ENCODE measurements around the gene PPIH. TPM values are rescaled to one million over a fixed set of nuclear protein-coding genes. Genes with fewer than 3 reads are reported as not detected.

Gene PPIH
- total RNA-seq, 2 experiments from 2014 or later: 112 to 121 TPM

GRCh38 chr1:42669936-42670335, 11.7 kb downstream of the PPIH start:
- ChIA-PET POLR2A (interaction anchor here (2.5 kb wide), 1 partner anchor 13 kb away, joined by 10 read pairs; the partner anchor contains the start of gene YBX1), CTCF (no interaction called here)

GRCh38 chr1:42670425-42670824, 12.2 kb downstream of the PPIH start:
- ATAC-seq: no peak
- H3K9me3 Mint-ChIP-seq (ENCODE audit: insufficient read depth): no peaks in the 10 kb centered on the region
- H3K4me1 Mint-ChIP-seq (ENCODE audit: low read depth): no peaks in the 10 kb centered on the region
- H3K27ac Mint-ChIP-seq: no peak overlapping the region
- H3K4me3 Mint-ChIP-seq: no peak overlapping the region
- no peak for DNase-seq
- H3K27me3 Mint-ChIP-seq (ENCODE audit: low read depth): no peaks in the 10 kb centered on the region
- CTCF ChIA-PET: interaction anchor here (1.4 kb wide), 1 partner anchor 9 kb away, joined by 3 read pairs; no protein-coding TSS in a partner anchor
- peaks cover 61% of the 10 kb centered on the region for H3K36me3 Mint-ChIP-seq (ENCODE audit: low read depth)
- POLR2A ChIA-PET: interaction anchor here (2.5 kb wide), 1 partner anchor 12 kb away, joined by 10 read pairs; the partner anchor contains the start of gene YBX1

More at GRCh38 chr1:42669936-42670335, 11.7 kb downstream of the PPIH start:
- ATAC-seq (no peak), DNase-seq (no peak)
- no peaks in the 10 kb centered on the region for H3K4me1 Mint-ChIP-seq (ENCODE audit: low read depth)
- H3K36me3 Mint-ChIP-seq (ENCODE audit: low read depth): peaks cover 57% of the 10 kb centered on the region
- H3K27me3 Mint-ChIP-seq (ENCODE audit: low read depth): no peaks in the 10 kb centered on the region
- H3K9me3 Mint-ChIP-seq (ENCODE audit: insufficient read depth): no peaks in the 10 kb centered on the region
- no peak overlapping the region for H3K27ac Mint-ChIP-seq
- H3K4me3 Mint-ChIP-seq: no peak overlapping the region

DNA sequence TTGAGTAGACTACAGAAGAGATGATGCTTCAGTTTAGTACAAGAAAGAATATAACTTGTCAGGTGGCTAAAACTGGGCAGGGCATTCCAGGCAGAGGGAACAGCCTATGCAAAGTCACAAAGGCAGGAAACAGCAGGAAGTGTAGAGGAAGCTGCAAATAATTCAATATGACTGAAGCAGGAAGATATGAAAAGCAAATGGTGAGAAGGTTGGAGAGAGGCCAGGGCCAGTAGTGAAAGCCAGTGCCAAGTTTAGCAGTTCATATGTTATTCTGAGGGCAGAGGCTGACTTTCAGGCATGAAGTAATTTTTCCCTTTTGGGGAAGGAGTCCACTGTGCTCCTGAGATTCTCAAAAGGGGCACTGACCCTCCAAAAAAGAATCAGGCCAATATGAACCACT, 16.0 kb downstream of the PPIH start:
- DNase-seq: no peak
- no peaks in the 10 kb centered on the region for H3K9me3 Mint-ChIP-seq (ENCODE audit: insufficient read depth)
- POLR2A ChIA-PET: interaction anchor here (2.1 kb wide), 1 partner anchor 16 kb away, joined by 6 read pairs; the partner anchor contains the start of gene PPIH
- CTCF ChIA-PET: no interaction called here
- peaks cover 39% of the 10 kb centered on the region for H3K36me3 Mint-ChIP-seq (ENCODE audit: low read depth)
- H3K27ac Mint-ChIP-seq: no peak overlapping the region
- H3K4me1 Mint-ChIP-seq (ENCODE audit: low read depth): no peaks in the 10 kb centered on the region
- no peaks in the 10 kb centered on the region for H3K27me3 Mint-ChIP-seq (ENCODE audit: low read depth)
- no peak for ATAC-seq
- no peak overlapping the region for H3K4me3 Mint-ChIP-seq

DNA sequence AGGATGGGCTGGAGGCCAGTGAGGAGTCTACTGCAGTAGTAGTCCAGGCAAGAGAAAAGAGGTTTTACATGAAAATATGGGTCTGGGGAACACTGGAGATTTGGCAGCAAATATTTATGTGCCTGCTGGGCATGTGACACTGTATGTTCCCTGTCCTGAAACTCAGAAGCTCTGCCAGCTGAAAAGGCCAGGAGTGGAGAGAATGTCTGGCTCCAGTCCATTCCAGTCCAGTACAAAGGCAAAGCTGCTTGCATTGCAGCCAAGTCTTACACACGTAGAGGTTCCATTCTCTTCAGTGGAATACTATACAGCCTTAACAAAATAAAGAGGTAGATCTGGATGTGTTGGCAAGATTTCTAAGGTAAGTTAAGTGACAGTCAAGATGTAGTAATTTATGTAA, 16.5 kb downstream of the PPIH start:
- Mint-ChIP-seq H3K27me3 (ENCODE audit: low read depth) (no peaks in the 10 kb centered on the region), H3K27ac (no peak overlapping the region), H3K4me3 (no peak overlapping the region), H3K36me3 (ENCODE audit: low read depth) (peaks cover 38% of the 10 kb centered on the region), H3K4me1 (ENCODE audit: low read depth) (peaks cover under 1% of the 10 kb centered on the region), H3K9me3 (ENCODE audit: insufficient read depth) (no peaks in the 10 kb centered on the region)
- ChIA-PET POLR2A (interaction anchor here (2.1 kb wide), 1 partner anchor 17 kb away, joined by 6 read pairs; the partner anchor contains the start of gene PPIH), CTCF (interaction anchor here (1.3 kb wide), 1 partner anchor 91 kb away, joined by 3 read pairs; no protein-coding TSS in a partner anchor)
- ATAC-seq (no peak), DNase-seq (no peak)

GRCh38 chr1:42675467-42675866, 17.2 kb downstream of the PPIH start:
- H3K27ac Mint-ChIP-seq: peak overlapping the region; percentile 14
- ATAC-seq (no peak), DNase-seq (no peak)
- H3K9me3 Mint-ChIP-seq (ENCODE audit: insufficient read depth): no peaks in the 10 kb centered on the region
- ChIA-PET CTCF (interaction anchor here (1.3 kb wide), 1 partner anchor 91 kb away, joined by 3 read pairs; no protein-coding TSS in a partner anchor), POLR2A (interaction anchor here (2.1 kb wide), 1 partner anchor 17 kb away, joined by 6 read pairs; the partner anchor contains the start of gene PPIH)
- H3K4me3 Mint-ChIP-seq: no peak overlapping the region
- no peaks in the 10 kb centered on the region for H3K27me3 Mint-ChIP-seq (ENCODE audit: low read depth)
- H3K4me1 Mint-ChIP-seq (ENCODE audit: low read depth): peaks cover 6% of the 10 kb centered on the region
- peaks cover 35% of the 10 kb centered on the region for H3K36me3 Mint-ChIP-seq (ENCODE audit: low read depth)

DNA sequence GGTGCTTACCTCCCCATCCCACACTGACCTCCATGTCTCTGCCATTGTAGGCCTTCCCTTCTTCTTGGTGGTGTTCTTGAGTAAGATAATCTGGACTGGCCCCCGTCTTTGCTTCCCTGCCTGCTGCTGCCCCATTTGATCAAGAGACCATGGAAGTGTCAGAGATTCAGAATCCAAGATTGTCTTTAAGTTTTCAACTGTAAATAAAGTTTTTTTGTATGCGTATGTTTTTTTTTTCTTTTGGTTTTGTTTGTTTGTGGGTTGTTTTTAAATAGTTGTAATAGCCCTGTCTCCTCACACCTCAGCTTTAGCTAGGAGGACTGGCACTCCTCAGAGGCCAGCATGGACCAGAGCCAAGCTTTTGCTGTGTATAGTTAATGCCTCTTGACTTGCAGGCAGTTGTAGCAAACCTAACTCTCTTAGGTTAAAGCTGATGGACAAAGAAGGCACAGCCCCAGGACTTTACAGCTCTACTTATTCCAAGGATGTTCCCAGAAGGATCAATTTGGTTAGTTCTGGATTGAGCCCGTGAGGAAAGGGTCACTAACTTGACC, 18.4 kb downstream of the PPIH start:
- H3K36me3 Mint-ChIP-seq (ENCODE audit: low read depth): peaks cover 32% of the 10 kb centered on the region
- no peaks in the 10 kb centered on the region for H3K9me3 Mint-ChIP-seq (ENCODE audit: insufficient read depth)
- no peaks in the 10 kb centered on the region for H3K27me3 Mint-ChIP-seq (ENCODE audit: low read depth)
- POLR2A ChIA-PET: interaction anchor here (1.0 to 2.5 kb wide), 3 partner anchors 10 to 19 kb away, joined by 3 to 8 read pairs (median 6); partner anchors contain the start of gene PPIH
- no peak overlapping the region for H3K27ac Mint-ChIP-seq
- CTCF ChIA-PET: interaction anchor here (0.8 kb wide), 1 partner anchor 98 kb away, joined by 3 read pairs; no protein-coding TSS in a partner anchor
- H3K4me3 Mint-ChIP-seq: no peak overlapping the region
- H3K4me1 Mint-ChIP-seq (ENCODE audit: low read depth): peaks cover 16% of the 10 kb centered on the region
- DNase-seq: no peak
- no peak for ATAC-seq

DNA sequence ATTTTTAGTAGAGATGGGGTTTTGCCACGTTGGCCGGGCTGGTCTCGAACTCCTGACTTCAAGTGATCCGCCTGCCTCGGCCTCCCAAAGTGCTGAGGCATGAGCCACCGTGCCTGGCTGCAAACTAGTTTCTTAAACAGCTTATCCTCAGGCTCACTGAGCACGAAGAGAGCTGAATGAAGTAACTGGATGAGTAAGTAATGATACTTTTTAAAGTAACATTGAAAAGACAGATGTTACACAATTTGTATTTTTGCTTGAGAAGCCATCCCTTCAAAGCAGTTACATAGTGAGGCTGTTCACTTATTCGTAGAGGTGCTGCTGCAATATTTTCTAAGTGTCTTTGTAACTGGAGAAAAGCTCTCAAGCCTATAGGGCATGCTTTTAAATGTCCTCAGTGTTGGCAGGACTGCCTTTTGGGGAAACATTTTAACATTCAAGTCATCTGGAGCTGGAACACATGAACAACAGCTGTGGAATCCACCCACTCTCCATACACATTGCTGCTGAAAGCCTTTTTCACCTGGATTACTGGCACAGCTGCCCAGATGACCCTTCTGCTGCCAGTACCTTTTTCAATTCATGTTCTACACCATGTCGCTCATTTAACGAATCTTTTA, 21.3 kb downstream of the PPIH start:
- ATAC-seq (no peak), DNase-seq (no peak)
- Mint-ChIP-seq H3K27me3 (ENCODE audit: low read depth) (no peaks in the 10 kb centered on the region), H3K4me3 (no peak overlapping the region), H3K9me3 (ENCODE audit: insufficient read depth) (no peaks in the 10 kb centered on the region), H3K36me3 (ENCODE audit: low read depth) (peaks cover 37% of the 10 kb centered on the region), H3K4me1 (ENCODE audit: low read depth) (peaks cover 25% of the 10 kb centered on the region), H3K27ac (no peak overlapping the region)
- CTCF ChIA-PET: interaction anchor here (1.0 to 1.4 kb wide), 2 partner anchors 8 to 87 kb away, joined by 3 to 4 read pairs; no protein-coding TSS in a partner anchor
- POLR2A ChIA-PET: interaction anchor here (0.8 to 2.5 kb wide), 2 partner anchors 10 to 22 kb away, joined by 6 to 8 read pairs; partner anchors contain the start of gene PPIH

- ATAC-seq: no peak
- H3K9me3 Mint-ChIP-seq (ENCODE audit: insufficient read depth): no peaks in the 10 kb centered on the region
- ChIA-PET CTCF (no interaction called here), POLR2A (interaction anchor here (0.8 to 1.1 kb wide), 2 partner anchors 11 to 22 kb away, joined by 3 to 6 read pairs; partner anchors contain the start of gene PPIH)
- H3K27ac Mint-ChIP-seq: no peak overlapping the region
- no peaks in the 10 kb centered on the region for H3K27me3 Mint-ChIP-seq (ENCODE audit: low read depth)
- H3K36me3 Mint-ChIP-seq (ENCODE audit: low read depth): peaks cover 37% of the 10 kb centered on the region
- DNase-seq: no peak
- H3K4me1 Mint-ChIP-seq (ENCODE audit: low read depth): peaks cover 31% of the 10 kb centered on the region
- H3K4me3 Mint-ChIP-seq: no peak overlapping the region
Observed at GRCh38 chr1:42680055-42680454, 21.8 kb downstream of the PPIH start.

- ATAC-seq: no peak
- H3K27ac Mint-ChIP-seq: peak overlapping the region; percentile 99
- H3K4me1 Mint-ChIP-seq (ENCODE audit: low read depth): peaks cover 40% of the 10 kb centered on the region
- CTCF ChIA-PET: interaction anchor here (1.1 to 4.0 kb wide), 3 partner anchors 20 to 83 kb away, joined by 4 to 17 read pairs (median 7); partner anchors contain the start of gene PPIH
- H3K4me3 Mint-ChIP-seq: peak overlapping the region; percentile 97
- no peaks in the 10 kb centered on the region for H3K9me3 Mint-ChIP-seq (ENCODE audit: insufficient read depth)
- H3K36me3 Mint-ChIP-seq (ENCODE audit: low read depth): peaks cover 36% of the 10 kb centered on the region
- POLR2A ChIA-PET: interaction anchor here (1.1 to 3.8 kb wide), 5 partner anchors 11 to 23 kb away, joined by 3 to 41 read pairs (median 16); partner anchors contain the start of gene PPIH
- H3K27me3 Mint-ChIP-seq (ENCODE audit: low read depth): no peaks in the 10 kb centered on the region
- DNase-seq: peak; percentile 31
Observed at GRCh38 chr1:42680921-42681683, 22.9 kb downstream of the PPIH start.

DNA sequence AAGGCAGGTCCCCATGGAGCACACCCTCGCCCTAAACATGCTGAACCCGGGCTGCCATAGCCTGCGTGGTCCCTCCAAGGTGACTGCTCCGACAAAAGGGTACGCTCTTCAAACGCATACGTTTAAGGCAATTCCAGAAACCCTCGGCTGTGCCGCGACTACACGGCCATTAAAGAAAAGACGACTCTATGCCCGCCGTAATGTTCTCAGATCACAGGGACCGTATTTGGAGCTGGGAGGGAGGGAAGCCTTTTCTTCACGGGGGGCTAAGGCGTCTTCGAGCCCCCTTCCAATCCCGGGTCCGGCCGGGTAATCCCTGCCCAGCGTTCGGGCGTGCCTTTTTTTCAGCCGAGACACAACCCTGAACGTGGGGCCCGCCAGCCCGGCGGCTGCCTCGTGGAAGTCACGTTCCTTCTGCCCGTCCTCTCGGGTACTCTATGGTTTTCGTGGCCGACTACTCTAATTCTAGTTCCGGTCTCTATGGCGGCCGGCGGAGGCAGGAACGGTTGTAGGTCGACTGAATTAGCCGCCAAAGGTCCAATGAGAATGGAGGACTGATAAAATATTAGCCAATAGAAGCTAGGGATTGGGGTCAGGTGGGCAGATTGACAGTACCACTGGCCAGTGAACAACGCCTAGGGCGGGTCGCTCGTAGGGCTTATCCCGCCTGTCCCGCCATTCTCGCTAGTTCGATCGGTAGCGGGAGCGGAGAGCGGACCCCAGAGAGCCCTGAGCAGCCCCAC, 23.7 kb downstream of the PPIH start, which contains the start of gene YBX1:
YBX1 (plus strand) TSS at position 678 of the 743 bp plus-strand sequence. CDS start 148 bp downstream, outside the sequence.
- ChIA-PET POLR2A (interaction anchor here (0.7 to 3.8 kb wide), 13 partner anchors 10 to 772 kb away, joined by 3 to 41 read pairs (median 6); partner anchors contain the start of genes C1orf50, HYI, P3H1 and PPCS), CTCF (interaction anchor here (1.1 to 4.0 kb wide), 3 partner anchors 21 to 82 kb away, joined by 4 to 17 read pairs (median 7); partner anchors contain the start of gene PPIH)
- Mint-ChIP-seq H3K27ac (peak within 1 kb of the TSS; percentile 99), H3K4me3 (peak within 1 kb of the TSS; percentile 97), H3K27me3 (ENCODE audit: low read depth) (no peaks in the 10 kb centered on the region), H3K9me3 (ENCODE audit: insufficient read depth) (no peaks in the 10 kb centered on the region), H3K36me3 (ENCODE audit: low read depth) (peaks cover 38% of the 10 kb centered on the region), H3K4me1 (ENCODE audit: low read depth) (peaks cover 49% of the 10 kb centered on the region)
- ATAC-seq (peak; percentile 95), DNase-seq (peak; percentile 96)
